IMR-90 (cell line): ENCODE data around the gene PDZD7. TPM values are rescaled to one million over a fixed set of nuclear protein-coding genes. Genes with fewer than 3 reads are reported as not detected.

Source experiments
- ATAC-seq: fragments of 200-7000 bp; cut with Tn5 transposase; 2 replicates; pipeline ENCODE4 v1.9.1; 2020; ENCODE audit warnings: low read depth, mild to moderate bottlenecking, moderate library complexity
- BruUV-seq: library from RNA; stranded (reverse); fragments of 400-500 nt; replicated peaks from 2 replicates; lab custom pipeline; 2021; lab: Mats Ljungman, UMichigan
- CTCF ChIA-PET: fragments of 300-600 bp; formaldehyde crosslinking; extraction: SDS; loops from one replicate; lab custom pipeline; 2021; ENCODE audit warnings: antibody characterized with exemption; lab: Yijun Ruan, JAX
- POLR2A ChIA-PET: fragments of 300-600 bp; sonication (Branson Sonifier 250); formaldehyde crosslinking; loops from one replicate; lab custom pipeline; 2022; ENCODE audit warnings: antibody characterized with exemption; ENCODE audit not compliant: unreplicated experiment; lab: Charles Lee
- DNase-seq: peaks from one replicate; pipeline ENCODE4 v3.0.0; 2013
- H2AFZ ChIP-seq: replicated peaks from 2 replicates; pipeline ENCODE3; 2013; ENCODE audit warnings: low read length, mild to moderate bottlenecking; ENCODE audit not compliant: poor library complexity
- H2AK5ac ChIP-seq: 2 replicates; pipeline ENCODE4 v1.6.1; 2013; ENCODE audit warnings: low read depth, low read length, inconsistent platforms
- H2AK9ac ChIP-seq: replicated peaks from 2 replicates; pipeline ENCODE3; 2013; ENCODE audit warnings: mild to moderate bottlenecking, low read depth, low read length, moderate library complexity; ENCODE audit not compliant: poor library complexity
- H2BK120ac ChIP-seq: 2 replicates; pipeline ENCODE4 v1.6.1; 2013; ENCODE audit warnings: low read depth, low read length, inconsistent platforms
- H2BK15ac ChIP-seq: 3 replicates; pipeline ENCODE4 v1.6.1; 2013; ENCODE audit warnings: low read depth, low read length, inconsistent platforms
- H2BK20ac ChIP-seq: 2 replicates; pipeline ENCODE4 v1.6.1; 2013; ENCODE audit warnings: low read depth, mild to moderate bottlenecking, inconsistent platforms, low read length, moderate library complexity
- H2BK5ac ChIP-seq: 2 replicates; pipeline ENCODE4 v1.6.1; 2013; ENCODE audit warnings: mild to moderate bottlenecking, low read depth, low read length, inconsistent platforms; ENCODE audit not compliant: poor library complexity, severe bottlenecking
- H3K14ac ChIP-seq: replicated peaks from 2 replicates; pipeline ENCODE4 v1.6.1; 2013; ENCODE audit warnings: low read depth, low read length, inconsistent platforms
- H3K18ac ChIP-seq: 2 replicates; pipeline ENCODE4 v1.6.1; 2013; ENCODE audit warnings: low read depth, low read length, control low read depth
- H3K23ac ChIP-seq: 2 replicates; pipeline ENCODE4 v1.6.1; 2013; ENCODE audit warnings: low read depth, low read length, inconsistent platforms
- H3K27ac ChIP-seq: 2 replicates; pipeline ENCODE4 v1.5.1; 2013; ENCODE audit warnings: mild to moderate bottlenecking, control low read depth, low read length; ENCODE audit not compliant: insufficient read depth
- H3K27me3 ChIP-seq: 2 replicates; pipeline ENCODE4 v1.6.1; 2013; ENCODE audit warnings: low read length; ENCODE audit not compliant: control insufficient read depth, insufficient read depth
- H3K36me3 ChIP-seq: 2 replicates; pipeline ENCODE4 v1.6.1; 2013; ENCODE audit warnings: low read length, mixed read lengths; ENCODE audit not compliant: control insufficient read depth, insufficient read depth
- H3K4ac ChIP-seq: 2 replicates; pipeline ENCODE4 v1.6.1; 2013; ENCODE audit warnings: low read depth, low read length, inconsistent platforms
- H3K4me1 ChIP-seq: 2 replicates; pipeline ENCODE4 v1.6.1; 2013; ENCODE audit warnings: low read length, mixed read lengths; ENCODE audit not compliant: control insufficient read depth, insufficient read depth
- H3K4me2 ChIP-seq: 2 replicates; pipeline ENCODE4 v1.6.1; 2013; ENCODE audit warnings: low read depth, mild to moderate bottlenecking, control low read depth, low read length, moderate library complexity
- H3K4me3 ChIP-seq: 2 replicates; pipeline ENCODE4 v1.5.1; 2013; ENCODE audit warnings: low read depth, mild to moderate bottlenecking, control low read depth, low read length, moderate library complexity; ENCODE audit not compliant: insufficient read depth
- H3K56ac ChIP-seq: 2 replicates; pipeline ENCODE4 v1.6.1; 2013; ENCODE audit warnings: low read length, inconsistent platforms; ENCODE audit not compliant: insufficient read depth; ENCODE audit errors: extremely low read depth
- H3K79me1 ChIP-seq, 2 experiments: 2 replicates each; pipeline ENCODE4 v1.6.1; 2013; ENCODE audit warnings: low read length in 2 of 2, inconsistent platforms in 1 of 2, low read depth in 1 of 2
- H3K9ac ChIP-seq: 2 replicates; pipeline ENCODE4 v1.6.1; 2013; ENCODE audit warnings: low read depth, low read length, control low read depth
- H3K9me1 ChIP-seq: 2 replicates; pipeline ENCODE4 v1.6.1; 2013; ENCODE audit warnings: low read length, inconsistent platforms; ENCODE audit not compliant: insufficient read depth
- H3K9me3 ChIP-seq: 2 replicates; pipeline ENCODE4 v1.6.1; 2013; ENCODE audit warnings: low read length; ENCODE audit not compliant: control insufficient read depth, insufficient read depth
- H4K20me1 ChIP-seq: 2 replicates; pipeline ENCODE4 v1.6.1; 2013; ENCODE audit warnings: low read length, inconsistent platforms; ENCODE audit not compliant: insufficient read depth
- H4K5ac ChIP-seq: 2 replicates; pipeline ENCODE4 v1.6.1; 2013; ENCODE audit warnings: mild to moderate bottlenecking, low read depth, low read length, control low read depth
- H4K8ac ChIP-seq, 2 experiments: 2 replicates each; pipeline ENCODE4 v1.6.1; 2013; ENCODE audit warnings: low read depth in 2 of 2, low read length in 2 of 2, control low read depth in 1 of 2, inconsistent platforms in 1 of 2
- H4K91ac ChIP-seq: 2 replicates; pipeline ENCODE4 v1.6.1; 2013; ENCODE audit warnings: low read depth, low read length, inconsistent platforms; ENCODE audit not compliant: insufficient read depth
- CEBPB ChIP-seq: IDR thresholded peaks from 2 replicates; pipeline ENCODE4 v1.6.1; 2012; ENCODE audit warnings: low read depth, low read length, improper control_type of control experiment
- FOS ChIP-seq: fragments of 150-350 bp; IDR thresholded peaks from 2 replicates; pipeline ENCODE4 v1.6.1; 2016; ENCODE audit warnings: low read depth, low read length
- MAFK ChIP-seq: IDR thresholded peaks from 2 replicates; pipeline ENCODE4 v1.6.1; 2012; ENCODE audit warnings: low read depth, low read length, improper control_type of control experiment
- MAZ ChIP-seq: IDR thresholded peaks from 2 replicates; pipeline ENCODE4 v1.6.1; 2012; ENCODE audit warnings: low read depth, mild to moderate bottlenecking, low read length, improper control_type of control experiment, moderate library complexity, borderline replicate concordance
- POLR2A ChIP-seq: IDR thresholded peaks from 2 replicates; pipeline ENCODE4 v1.6.1; 2012; ENCODE audit warnings: mild to moderate bottlenecking, low read depth, low read length
- WGBS, 2 experiments: methylation state at CpG; one replicate each; pipeline versions ENCODE4 v1.1.5 to v1.1.7; 2013; ENCODE audit warnings: missing lambda C conversion rate in 2 of 2; ENCODE audit not compliant: insufficient read length in 1 of 2; ENCODE audit errors: extremely low coverage in 2 of 2; 5-methylcytosine and 5-hydroxymethylcytosine counted together
- dilution Hi-C: fragments of 300-500 bp; cut with HindIII; formaldehyde crosslinking; loops from one replicate; pipeline ENCODE4 v1.14.3; 2018; ENCODE audit warnings: low sequenced_read_pairs; ENCODE audit not compliant: unreplicated experiment
- in situ Hi-C: fragments of 300-500 bp; cut with MboI; formaldehyde crosslinking; loops from 3 replicates; pipeline ENCODE4 v1.14.3; 2019; ENCODE audit warnings: low sequenced_read_pairs, inconsistent platforms, mixed read lengths
- intact Hi-C: fragments of 100-400 bp; cut with micrococcal nuclease; formaldehyde crosslinking; loops from 2 replicates; pipeline ENCODE4 v1.10.0; 2022
- polyA plus RNA-seq, 3 experiments: library from polyadenylated mRNA; depleted of rRNA; stranded (reverse); fragments of >200 nt; gene quantifications; 2 replicates each; pipeline ENCODE4 v1.2.3, GENCODE V29; 2012; ENCODE audit warnings: low replicate concordance in 1 of 3
- total RNA-seq: library from RNA; depleted of rRNA; stranded (reverse); fragments of >200 nt; gene quantifications from 2 replicates; pipeline ENCODE4 v1.2.3, GENCODE V29; 2012
- TF ChIP-seq, protein P1 (sequence below): fragments of 150-350 bp; IDR thresholded peaks from 2 replicates; pipeline ENCODE4 v1.6.1; 2017; ENCODE audit warnings: mild to moderate bottlenecking, antibody characterized with exemption, low read length, low read depth

PDZD7 gene
- total and polyA plus RNA-seq, 2 of the 4 experiments (the other 2 are of a cell fraction): 0.90 to 1.5 TPM

DNA sequence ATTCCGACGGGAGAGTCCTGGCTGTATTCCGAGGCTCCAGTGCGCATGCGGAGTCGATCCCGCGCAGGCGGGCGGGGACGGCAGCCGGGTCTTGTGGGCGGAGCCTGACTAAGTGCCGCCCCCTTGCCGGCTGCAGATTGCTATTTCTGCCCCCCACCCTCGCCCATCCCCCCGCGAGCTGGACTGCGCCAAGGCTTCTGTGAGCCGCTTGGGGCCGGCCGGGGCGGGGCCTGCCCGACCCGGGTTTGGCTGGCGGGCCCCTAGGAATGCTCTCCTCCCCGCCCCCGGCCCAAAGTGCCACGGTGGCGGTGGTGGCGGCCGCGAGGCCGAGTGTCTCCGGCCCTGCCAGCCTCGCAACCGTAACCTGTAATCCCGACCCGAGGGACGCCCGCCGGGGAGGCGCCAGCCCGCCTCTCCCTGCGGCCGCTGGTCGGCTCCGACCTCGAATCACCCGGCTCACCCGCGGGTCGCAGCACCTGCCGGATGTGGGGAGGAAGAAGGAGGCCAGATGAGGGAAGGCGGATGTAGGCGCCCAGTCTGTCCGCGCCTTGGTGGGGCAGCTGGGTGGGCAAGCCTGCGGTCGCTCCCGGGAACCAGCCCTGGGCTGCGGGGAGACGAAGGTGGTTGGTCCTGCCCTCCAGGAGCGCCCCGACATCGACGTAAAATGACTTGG is 30.2 kb upstream of the PDZD7 start:
- POLR2A ChIA-PET: interaction anchor here (0.6 to 1.0 kb wide), 5 partner anchors 9 to 1473 kb away, joined by 3 to 22 read pairs (median 3); no protein-coding TSS in a partner anchor
- in situ Hi-C loops: no loop called here

More for the DNA sequence above, 30.2 kb upstream of the PDZD7 start:
- Histone ChIP-seq H3K9ac (peak overlapping the region; percentile 96), H3K4me2 (peak overlapping the region; percentile 97), H4K8ac (peak overlapping the region; percentile 98 to 99), H3K27ac (peak overlapping the region; percentile 97), H3K27me3 (no peaks in the 10 kb centered on the region), H2BK5ac (peak overlapping the region; percentile 99), H3K9me1 (peaks cover 8% of the 10 kb centered on the region), H3K36me3 (no peaks in the 10 kb centered on the region), H3K4me1 (peaks cover 20% of the 10 kb centered on the region), H2BK20ac (peak overlapping the region; percentile 99), H3K14ac (peak overlapping the region; percentile 100), H2AFZ (peak overlapping the region; percentile 100), H4K20me1 (no peaks in the 10 kb centered on the region; the same call in none of the 2 replicates), H3K23ac (peak overlapping the region; percentile 100), H4K91ac (peak overlapping the region; percentile 100), H3K4me3 (peak overlapping the region; percentile 81), H2AK9ac (peak overlapping the region; percentile 100), H2BK120ac (peak overlapping the region; percentile 100), H4K5ac (peak overlapping the region; percentile 98), H2AK5ac (peak overlapping the region; percentile 99), H2BK15ac (peak overlapping the region; percentile 100), H3K79me1 (peaks cover 0 to 42% of the 10 kb centered on the region in 2 experiments; a peak in 3 of 4 replicates), H3K9me3 (no peaks in the 10 kb centered on the region), H3K4ac (peak overlapping the region; percentile 100), H3K56ac (peak overlapping the region; percentile 100), H3K18ac (peak overlapping the region; percentile 99)
- dilution Hi-C loops: no loop called here
- CTCF ChIA-PET: interaction anchor here (0.6 to 2.1 kb wide), 10 partner anchors 10 to 547 kb away, joined by 3 to 14 read pairs (median 4); no protein-coding TSS in a partner anchor
- no TSS peak for BruUV-seq
- WGBS, 2 experiments: 2% methylated on average over 36 of the region's 67 CpGs; no CpG with 5 or more reads in 1 of the 2 experiments
- DNase-seq (peak; percentile 91), ATAC-seq (peak; percentile 90)
- TF ChIP-seq FOS (no peak), MAFK (no peak), CEBPB (no peak), MAZ (peak; percentile 98), POLR2A (peak; percentile 82)
- TF ChIP-seq, protein P1, sequence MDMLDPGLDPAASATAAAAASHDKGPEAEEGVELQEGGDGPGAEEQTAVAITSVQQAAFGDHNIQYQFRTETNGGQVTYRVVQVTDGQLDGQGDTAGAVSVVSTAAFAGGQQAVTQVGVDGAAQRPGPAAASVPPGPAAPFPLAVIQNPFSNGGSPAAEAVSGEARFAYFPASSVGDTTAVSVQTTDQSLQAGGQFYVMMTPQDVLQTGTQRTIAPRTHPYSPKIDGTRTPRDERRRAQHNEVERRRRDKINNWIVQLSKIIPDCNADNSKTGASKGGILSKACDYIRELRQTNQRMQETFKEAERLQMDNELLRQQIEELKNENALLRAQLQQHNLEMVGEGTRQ: no peak
- intact Hi-C loops: loop anchor here (2.0 kb wide), 1 partner anchor 82 kb away; no protein-coding TSS in a partner anchor
